HG02798 (cell line): ENCODE data around the gene CORO2B.

ENCODE experiments used
- ATAC-seq: cut with Tn5 transposase; IDR thresholded peaks from one replicate; pipeline ENCODE4 v1.9.1; 2021; ENCODE audit warnings: mild to moderate bottlenecking; ENCODE audit not compliant: unreplicated experiment, poor library complexity

CORO2B gene

GRCh38 chr15:68571582-68571981 lies 7.2 kb upstream of the CORO2B start:
- ATAC-seq, result no peak

GRCh38 chr15:68572309-68572708 lies 6.5 kb upstream of the CORO2B start:
- ATAC-seq, result no peak

- no peak for ATAC-seq
Observed at GRCh38 chr15:68572921-68573320, 5.9 kb upstream of the CORO2B start.

GRCh38 chr15:68574046-68574445 lies 4.7 kb upstream of the CORO2B start:
- ATAC-seq, result no peak

GRCh38 chr15:68574629-68575028 lies 4.2 kb upstream of the CORO2B start:
- ATAC-seq, result no peak

GRCh38 chr15:68576235-68576892 lies 2.4 kb upstream of the CORO2B start:
- ATAC-seq, result no peak

- no peak for ATAC-seq
Observed at GRCh38 chr15:68578175-68578979, 416 bp upstream of the CORO2B start.

GRCh38 chr15:68580026-68580882 lies 1.5 kb downstream of the CORO2B start:
- ATAC-seq, result no peak

- no peak for ATAC-seq
Observed at GRCh38 chr15:68580883-68581155, 2.0 kb downstream of the CORO2B start.

- no peak for ATAC-seq
Observed at GRCh38 chr15:68581725-68582124, 2.9 kb downstream of the CORO2B start.

GRCh38 chr15:68582236-68582635 lies 3.4 kb downstream of the CORO2B start:
- ATAC-seq, result no peak

- ATAC-seq, result no peak
Observed at GRCh38 chr15:68582864-68583263, 4.1 kb downstream of the CORO2B start.

- ATAC-seq, result no peak
Observed at GRCh38 chr15:68583321-68583720, 4.5 kb downstream of the CORO2B start.

- no peak for ATAC-seq
Observed at GRCh38 chr15:68583936-68584755, 5.4 kb downstream of the CORO2B start.

- ATAC-seq, result no peak
Observed at GRCh38 chr15:68584756-68585573, 6.2 kb downstream of the CORO2B start.

- ATAC-seq, result no peak
Observed at GRCh38 chr15:68585574-68586273, 6.9 kb downstream of the CORO2B start.

- ATAC-seq, result no peak
Observed at GRCh38 chr15:68586274-68586961, 7.6 kb downstream of the CORO2B start.

- ATAC-seq, result no peak
Observed at GRCh38 chr15:68587769-68588385, 9.1 kb downstream of the CORO2B start.
